ENCODE data around the gene ABI1. TPM values are rescaled to one million over a fixed set of nuclear protein-coding genes. Genes with fewer than 3 reads are reported as not detected.
A peak's percentile ranks its signal among the peaks of the same experiment; 100 is the strongest.

The ABI1 gene
- total RNA-seq, 2 donors from 2014 or later: 20.3 to 27.7 TPM

DNA sequence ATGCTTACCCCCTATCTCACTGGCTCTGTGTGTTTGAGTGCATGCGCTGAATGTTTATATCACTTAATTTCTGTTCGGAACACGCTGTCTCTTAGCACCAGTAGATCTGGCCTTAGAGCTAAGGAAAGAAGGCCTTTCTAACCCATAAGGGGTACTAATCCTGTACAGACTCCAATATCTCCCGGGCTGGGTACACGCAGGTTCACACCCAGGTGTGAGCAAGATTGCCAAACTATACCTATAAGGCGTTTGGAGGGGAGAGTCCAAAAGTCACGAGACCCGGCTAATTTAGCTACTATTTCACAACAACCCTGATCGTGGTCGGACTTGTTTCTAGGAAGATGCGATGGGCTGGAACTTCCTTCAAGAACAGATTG is 164.0 kb downstream of the ABI1 start:
- H3K36me3 ChIP-seq: no peaks in the 10 kb centered on the region
- H3K27me3 ChIP-seq: no peaks in the 10 kb centered on the region
- H3K4me3 ChIP-seq: peak overlapping the region; percentile 75 to 87
- H3K4me1 ChIP-seq: peaks cover 0 to 14% of the 10 kb centered on the region in 2 donors
- TF ChIP-seq, protein P1, sequence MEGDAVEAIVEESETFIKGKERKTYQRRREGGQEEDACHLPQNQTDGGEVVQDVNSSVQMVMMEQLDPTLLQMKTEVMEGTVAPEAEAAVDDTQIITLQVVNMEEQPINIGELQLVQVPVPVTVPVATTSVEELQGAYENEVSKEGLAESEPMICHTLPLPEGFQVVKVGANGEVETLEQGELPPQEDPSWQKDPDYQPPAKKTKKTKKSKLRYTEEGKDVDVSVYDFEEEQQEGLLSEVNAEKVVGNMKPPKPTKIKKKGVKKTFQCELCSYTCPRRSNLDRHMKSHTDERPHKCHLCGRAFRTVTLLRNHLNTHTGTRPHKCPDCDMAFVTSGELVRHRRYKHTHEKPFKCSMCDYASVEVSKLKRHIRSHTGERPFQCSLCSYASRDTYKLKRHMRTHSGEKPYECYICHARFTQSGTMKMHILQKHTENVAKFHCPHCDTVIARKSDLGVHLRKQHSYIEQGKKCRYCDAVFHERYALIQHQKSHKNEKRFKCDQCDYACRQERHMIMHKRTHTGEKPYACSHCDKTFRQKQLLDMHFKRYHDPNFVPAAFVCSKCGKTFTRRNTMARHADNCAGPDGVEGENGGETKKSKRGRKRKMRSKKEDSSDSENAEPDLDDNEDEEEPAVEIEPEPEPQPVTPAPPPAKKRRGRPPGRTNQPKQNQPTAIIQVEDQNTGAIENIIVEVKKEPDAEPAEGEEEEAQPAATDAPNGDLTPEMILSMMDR (IDR thresholded peaks at IDR 0.05): no peak
- H3K27ac ChIP-seq: peak overlapping the region; percentile 84 to 88
- DNase-seq (ENCODE audit: low spot score): no peak
- no peaks in the 10 kb centered on the region for H3K9me3 ChIP-seq

Other genes starting within 250 kb of the ABI1 start
- 1 to 10 TPM; 2.8 to 4.7 TPM for gene PDSS1, start 163.3 kb downstream of the ABI1 start, total RNA-seq
- 10 to 100 TPM in 1 of 2 donors, 1 to 10 TPM in 1; 3.9 to 11.0 TPM for gene ANKRD26, start 239.5 kb upstream of the ABI1 start, total RNA-seq

All from right atrium auricular region (tissue), 2 donors.